ENCODE data around the gene FLT4. TPM values are rescaled to one million over a fixed set of nuclear protein-coding genes. Genes with fewer than 3 reads are reported as not detected.

Gene FLT4
- total and polyA plus RNA-seq, 2 donors (not counting 1 experiment from before 2014, with no cell fraction given): 0.17 TPM; not detected in 1

GRCh38 chr5:180643191-180643851, 6.1 kb downstream of the FLT4 start:
- Histone ChIP-seq H3K4me3 (replicated peaks in 1 of 4; ENCODE audit: control extremely low read depth in 1 of 4, insufficient read depth in 1 of 4, low read depth in 3 of 4, low read length in 4 of 4) (no peak overlapping the region), H2AFZ (ENCODE audit: low read length) (no peak overlapping the region), H3K9ac (ENCODE audit: insufficient read depth, low read length) (no peak overlapping the region), H3K36me3 (ENCODE audit: control insufficient read depth, insufficient read depth, low read length) (no peaks in the 10 kb centered on the region), H3K4me1 (ENCODE audit: control insufficient read depth, extremely low read depth, insufficient read depth, low read length) (no peaks in the 10 kb centered on the region), H3K4me2 (ENCODE audit: extremely low read depth, insufficient read depth, low read length) (no peak overlapping the region), H3K79me2 (ENCODE audit: control insufficient read depth, insufficient read depth, low read length) (no peaks in the 10 kb centered on the region), H3K27ac (ENCODE audit: insufficient read depth, low read length) (no peak overlapping the region), H4K20me1 (ENCODE audit: control insufficient read depth, extremely low read depth, insufficient read depth, low read length) (no peaks in the 10 kb centered on the region), H3K9me3 (ENCODE audit: control insufficient read depth, insufficient read depth, low read depth, low read length) (no peaks in the 10 kb centered on the region), H3K27me3 (ENCODE audit: control insufficient read depth, insufficient read depth, low read length) (peaks cover 3% of the 10 kb centered on the region)
- no peak for DNase-seq (ENCODE audit: low read depth in 2 of 2)
- TF ChIP-seq EZH2 (IDR thresholded peaks at IDR 0.05; ENCODE audit: low read length, missing control alignments): no peak
- TF ChIP-seq, protein P1, sequence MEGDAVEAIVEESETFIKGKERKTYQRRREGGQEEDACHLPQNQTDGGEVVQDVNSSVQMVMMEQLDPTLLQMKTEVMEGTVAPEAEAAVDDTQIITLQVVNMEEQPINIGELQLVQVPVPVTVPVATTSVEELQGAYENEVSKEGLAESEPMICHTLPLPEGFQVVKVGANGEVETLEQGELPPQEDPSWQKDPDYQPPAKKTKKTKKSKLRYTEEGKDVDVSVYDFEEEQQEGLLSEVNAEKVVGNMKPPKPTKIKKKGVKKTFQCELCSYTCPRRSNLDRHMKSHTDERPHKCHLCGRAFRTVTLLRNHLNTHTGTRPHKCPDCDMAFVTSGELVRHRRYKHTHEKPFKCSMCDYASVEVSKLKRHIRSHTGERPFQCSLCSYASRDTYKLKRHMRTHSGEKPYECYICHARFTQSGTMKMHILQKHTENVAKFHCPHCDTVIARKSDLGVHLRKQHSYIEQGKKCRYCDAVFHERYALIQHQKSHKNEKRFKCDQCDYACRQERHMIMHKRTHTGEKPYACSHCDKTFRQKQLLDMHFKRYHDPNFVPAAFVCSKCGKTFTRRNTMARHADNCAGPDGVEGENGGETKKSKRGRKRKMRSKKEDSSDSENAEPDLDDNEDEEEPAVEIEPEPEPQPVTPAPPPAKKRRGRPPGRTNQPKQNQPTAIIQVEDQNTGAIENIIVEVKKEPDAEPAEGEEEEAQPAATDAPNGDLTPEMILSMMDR (conservative IDR thresholded peaks at IDR 0.05 in 1 of 2, IDR thresholded peaks at IDR 0.05 in 1 of 2; ENCODE audit: low read depth in 1 of 2, low read length in 2 of 2): no peak

- H3K4me2 ChIP-seq (ENCODE audit: extremely low read depth, insufficient read depth, low read length): no peak overlapping the region
- H3K27ac ChIP-seq (ENCODE audit: insufficient read depth, low read length): no peak overlapping the region
- H3K27me3 ChIP-seq (ENCODE audit: control insufficient read depth, insufficient read depth, low read length): no peaks in the 10 kb centered on the region
- no peak for DNase-seq (ENCODE audit: low read depth in 2 of 2)
- no peaks in the 10 kb centered on the region for H3K9me3 ChIP-seq (ENCODE audit: control insufficient read depth, insufficient read depth, low read depth, low read length)
- no peaks in the 10 kb centered on the region for H3K36me3 ChIP-seq (ENCODE audit: control insufficient read depth, insufficient read depth, low read length)
- TF ChIP-seq, protein P1 (conservative IDR thresholded peaks at IDR 0.05 in 1 of 2, IDR thresholded peaks at IDR 0.05 in 1 of 2; ENCODE audit: low read depth in 1 of 2, low read length in 2 of 2): no peak
- TF ChIP-seq EZH2 (IDR thresholded peaks at IDR 0.05; ENCODE audit: low read length, missing control alignments): no peak
- H3K4me3 ChIP-seq (replicated peaks in 1 of 4; ENCODE audit: control extremely low read depth in 1 of 4, insufficient read depth in 1 of 4, low read depth in 3 of 4, low read length in 4 of 4): no peak overlapping the region
- H3K4me1 ChIP-seq (ENCODE audit: control insufficient read depth, extremely low read depth, insufficient read depth, low read length): no peaks in the 10 kb centered on the region
- no peaks in the 10 kb centered on the region for H3K79me2 ChIP-seq (ENCODE audit: control insufficient read depth, insufficient read depth, low read length)
- H4K20me1 ChIP-seq (ENCODE audit: control insufficient read depth, extremely low read depth, insufficient read depth, low read length): no peaks in the 10 kb centered on the region
- H2AFZ ChIP-seq (ENCODE audit: low read length): no peak overlapping the region
- no peak overlapping the region for H3K9ac ChIP-seq (ENCODE audit: insufficient read depth, low read length)
Observed at GRCh38 chr5:180642779-180643178, 6.6 kb downstream of the FLT4 start.

DNA sequence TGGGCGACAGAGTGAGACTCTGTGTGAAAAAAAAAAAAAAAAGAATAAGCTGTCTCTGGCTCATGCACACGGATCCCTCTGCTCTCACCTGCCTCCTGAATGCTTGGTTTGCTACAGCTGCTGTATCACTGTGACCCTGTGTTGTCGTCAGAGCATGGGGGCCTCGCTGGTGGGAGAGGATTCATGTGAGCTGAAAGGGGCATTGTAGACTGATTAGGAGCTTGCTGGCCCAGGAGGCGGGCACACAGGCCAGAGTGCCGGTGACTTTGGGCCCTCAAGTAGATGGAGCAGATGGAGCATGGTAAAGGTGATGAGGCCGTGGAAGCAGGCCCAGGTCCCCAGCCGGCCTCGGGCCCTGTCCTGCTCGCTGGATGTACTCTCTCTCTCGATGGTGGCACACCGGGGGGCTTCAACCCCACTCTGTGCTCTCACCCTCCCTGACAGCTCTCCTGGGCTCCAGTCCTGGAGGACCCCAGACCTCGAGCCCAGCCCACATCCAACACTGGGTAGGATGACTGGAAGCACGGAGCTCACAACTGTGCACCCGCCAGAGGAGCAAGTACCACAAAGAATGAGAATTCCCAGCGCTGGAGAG, 7.1 kb downstream of the FLT4 start:
- DNase-seq (ENCODE audit: low read depth in 2 of 2): no peak
- no peak overlapping the region for H3K4me3 ChIP-seq (replicated peaks in 1 of 4; ENCODE audit: control extremely low read depth in 1 of 4, insufficient read depth in 1 of 4, low read depth in 3 of 4, low read length in 4 of 4)
- H3K27me3 ChIP-seq (ENCODE audit: control insufficient read depth, insufficient read depth, low read length): no peaks in the 10 kb centered on the region
- no peak overlapping the region for H3K4me2 ChIP-seq (ENCODE audit: extremely low read depth, insufficient read depth, low read length)
- no peaks in the 10 kb centered on the region for H3K9me3 ChIP-seq (ENCODE audit: control insufficient read depth, insufficient read depth, low read depth, low read length)
- TF ChIP-seq EZH2 (IDR thresholded peaks at IDR 0.05; ENCODE audit: low read length, missing control alignments): no peak
- TF ChIP-seq, protein P1 (conservative IDR thresholded peaks at IDR 0.05 in 1 of 2, IDR thresholded peaks at IDR 0.05 in 1 of 2; ENCODE audit: low read depth in 1 of 2, low read length in 2 of 2): no peak
- no peaks in the 10 kb centered on the region for H3K36me3 ChIP-seq (ENCODE audit: control insufficient read depth, insufficient read depth, low read length)
- no peak overlapping the region for H3K9ac ChIP-seq (ENCODE audit: insufficient read depth, low read length)
- no peak overlapping the region for H2AFZ ChIP-seq (ENCODE audit: low read length)
- no peaks in the 10 kb centered on the region for H3K4me1 ChIP-seq (ENCODE audit: control insufficient read depth, extremely low read depth, insufficient read depth, low read length)
- no peaks in the 10 kb centered on the region for H4K20me1 ChIP-seq (ENCODE audit: control insufficient read depth, extremely low read depth, insufficient read depth, low read length)
- no peak overlapping the region for H3K27ac ChIP-seq (ENCODE audit: insufficient read depth, low read length)
- no peaks in the 10 kb centered on the region for H3K79me2 ChIP-seq (ENCODE audit: control insufficient read depth, insufficient read depth, low read length)
